Spleen (tissue), 7 donors: ENCODE data around the gene RBM25.

Experiments used
- CTCF ChIP-seq, 11 experiments: fragments of 200-600 bp in 7 of 11; fragments of 450-650 bp in 4 of 11; sonication (generic) in 4 of 11; IDR thresholded peaks in 8 of 11; conservative IDR thresholded peaks in 3 of 11; 1 replicate in 7 of 11; 2 replicates in 4 of 11; pipeline versions ENCODE4 v1.4.0 to v1.8.0; 2016 to 2021; ENCODE audit warnings: antibody characterized with exemption in 11 of 11, inconsistent platforms in 4 of 11, mild to moderate bottlenecking in 1 of 11
- POLR2A ChIP-seq, 3 donors: fragments of 450-650 bp; IDR thresholded peaks; one replicate each; pipeline ENCODE4 v1.5.1; 2017; ENCODE audit warnings: antibody characterized with exemption in 3 of 3, mild to moderate bottlenecking in 1 of 3
- POLR2AphosphoS5 ChIP-seq, 3 donors: sonication (generic); formaldehyde crosslinking; IDR thresholded peaks; one replicate each; pipeline ENCODE4 v1.5.1; 2017; ENCODE audit warnings: antibody characterized with exemption in 3 of 3
- donor health status: DM: no; HTN: no; CAD: no; lungs with moderate emphysema.
- donor health status: DM: no; HTN: no; CAD: no.
- donor health status: DM: no; HTN: no; CAD: no.

- TF ChIP-seq POLR2A (IDR thresholded peaks at IDR 0.05): no peak
- TF ChIP-seq CTCF (IDR thresholded peaks at IDR 0.05 in 8 of 11, conservative IDR thresholded peaks at IDR 0.05 in 3 of 11): no peak
- TF ChIP-seq POLR2AphosphoS5 (IDR thresholded peaks at IDR 0.05): no peak
Measured at GRCh38 chr14:73049428-73049827, 8.9 kb upstream of the RBM25 start.
